Globus pallidus (tissue), 1 donor: ENCODE results near the gene SYCP3.
"Not testable (repeated sequence)": the region's sequence is repeated elsewhere in the genome, so short reads cannot be mapped to it uniquely, and the experiment has no call there.

Experiments used
- DNase-seq: peaks from one replicate; pipeline ENCODE4 v3.0.0-alpha.2; 2015; ENCODE audit warnings: low spot score

Gene SYCP3

DNA sequence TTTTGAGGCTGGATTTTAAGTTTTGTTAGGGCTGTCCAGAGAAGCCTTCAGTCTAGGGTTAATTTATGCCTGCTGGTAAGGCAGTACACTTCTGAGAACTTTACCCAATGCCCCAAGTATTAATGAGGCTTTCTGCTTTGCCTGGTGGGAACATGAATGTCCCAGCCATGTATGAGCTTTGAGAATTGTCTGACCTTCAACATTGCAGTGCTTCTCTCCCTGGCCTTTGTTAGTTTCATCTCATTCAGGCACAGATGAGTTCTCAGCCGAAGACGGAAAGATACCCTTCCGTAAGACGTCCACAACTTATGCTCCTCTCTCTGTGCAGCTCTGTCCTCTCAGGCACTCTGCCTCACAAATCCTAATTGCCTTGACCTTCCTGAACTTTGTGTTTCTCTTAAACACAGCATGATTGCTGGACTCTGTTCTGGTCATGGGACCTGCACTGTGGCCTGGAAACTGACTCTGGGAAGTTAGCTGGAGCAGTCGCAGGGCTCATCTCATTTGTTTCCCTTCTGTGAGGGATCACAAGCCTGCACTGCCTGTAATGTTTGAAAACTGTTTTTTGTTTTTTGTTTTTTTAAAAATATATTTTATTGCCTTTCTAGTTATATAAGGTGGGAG is 26.1 kb downstream of the SYCP3 start:
- peak; percentile 49 for DNase-seq

DNA sequence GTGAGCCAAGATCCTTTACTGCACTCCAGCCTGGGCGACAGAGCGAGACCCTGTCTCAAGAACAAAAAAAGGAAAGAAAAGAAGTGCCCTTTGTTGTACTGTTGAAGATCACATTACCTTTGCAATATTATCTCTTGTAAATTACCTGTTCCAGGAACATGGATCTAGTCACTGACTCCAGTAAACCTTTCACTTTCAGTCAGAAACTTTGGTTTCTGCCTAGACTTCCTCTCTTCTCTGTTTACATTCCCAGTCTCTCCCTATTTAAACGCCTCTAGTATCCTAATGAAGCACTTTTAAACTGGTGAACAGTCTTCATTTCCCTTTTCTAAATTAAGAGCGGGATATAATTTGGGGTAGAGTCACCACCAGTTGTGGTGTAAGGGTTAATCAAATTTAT is 29.0 kb downstream of the SYCP3 start:
- no peak for DNase-seq

- DNase-seq, result no peak
Measured at GRCh38 chr12:101707131-101707782, 32.0 kb downstream of the SYCP3 start.

GRCh38 chr12:101706403-101706802 is 32.9 kb downstream of the SYCP3 start:
- no peak for DNase-seq

- no peak for DNase-seq
Measured at GRCh38 chr12:101703487-101703886, 35.8 kb downstream of the SYCP3 start.

DNA sequence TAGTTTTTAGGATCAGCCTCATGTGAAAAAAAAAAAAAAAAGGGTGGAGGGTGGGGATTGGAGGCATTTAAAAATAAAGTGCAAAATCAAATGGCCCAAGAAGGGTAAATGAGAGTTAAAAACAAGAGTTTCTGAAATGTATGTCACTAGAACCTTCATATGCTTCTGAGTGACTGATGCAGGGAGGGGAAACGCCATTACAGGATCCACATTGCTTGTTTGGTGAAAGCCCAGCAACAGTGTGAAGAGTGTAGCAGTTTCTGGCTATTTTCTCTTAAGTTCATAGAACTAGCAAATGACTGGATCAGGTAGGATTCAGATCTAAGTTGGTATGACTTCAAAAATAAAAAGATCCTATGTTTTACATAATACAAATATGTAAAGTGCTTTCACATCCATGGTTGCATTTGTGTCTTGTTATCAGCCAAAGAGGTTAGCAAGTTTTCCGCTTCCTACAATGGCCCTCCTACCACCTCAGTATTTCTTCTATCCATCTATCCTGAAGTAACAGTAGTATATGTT is 38.9 kb downstream of the SYCP3 start:
- DNase-seq, result no peak

GRCh38 chr12:101698800-101699347 is 40.4 kb downstream of the SYCP3 start:
- DNase-seq, result no peak

GRCh38 chr12:101697930-101698799 is 41.1 kb downstream of the SYCP3 start:
- DNase-seq, result no peak

DNA sequence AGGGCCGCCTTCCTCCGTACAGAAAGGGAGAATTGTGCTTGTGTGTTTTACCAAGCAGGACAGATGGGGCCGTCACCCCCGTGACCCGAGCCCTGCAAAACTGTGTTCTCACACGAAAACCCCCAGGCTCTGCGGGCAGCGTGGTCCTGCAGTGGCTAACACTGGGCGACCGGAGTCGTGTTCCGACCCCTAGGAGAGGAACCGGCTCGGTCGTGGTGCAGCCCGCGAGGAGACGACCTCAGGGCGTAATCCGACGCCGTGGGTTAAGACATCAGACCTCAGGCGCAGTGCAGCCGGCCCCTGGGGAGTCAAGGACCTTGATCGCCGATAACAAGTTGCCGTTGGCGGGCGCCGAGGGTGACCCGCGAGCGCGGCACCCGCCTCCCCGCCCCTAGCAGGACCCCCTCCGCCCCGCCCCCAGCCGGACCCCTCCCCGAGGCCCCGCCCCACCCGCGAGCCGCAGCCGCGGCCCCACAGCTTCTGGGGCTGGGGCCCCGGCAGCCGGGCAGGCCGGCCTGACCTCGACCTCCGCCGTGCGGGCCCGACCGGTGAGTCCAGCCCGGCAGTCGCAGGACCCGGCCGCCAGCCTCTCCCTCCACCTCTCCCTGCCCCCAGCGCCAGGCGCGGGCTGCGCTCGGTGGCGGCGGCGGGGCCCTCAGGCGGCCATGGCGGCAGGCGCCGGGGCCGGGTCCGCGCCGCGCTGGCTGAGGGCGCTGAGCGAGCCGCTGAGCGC is 41.9 kb downstream of the SYCP3 start, which contains the start of gene CHPT1:
Gene CHPT1 (plus strand): TSS at position 444 of the 733 bp plus-strand sequence. CDS start 222 bp downstream, at position 666.
- DNase-seq, result no peak

DNA sequence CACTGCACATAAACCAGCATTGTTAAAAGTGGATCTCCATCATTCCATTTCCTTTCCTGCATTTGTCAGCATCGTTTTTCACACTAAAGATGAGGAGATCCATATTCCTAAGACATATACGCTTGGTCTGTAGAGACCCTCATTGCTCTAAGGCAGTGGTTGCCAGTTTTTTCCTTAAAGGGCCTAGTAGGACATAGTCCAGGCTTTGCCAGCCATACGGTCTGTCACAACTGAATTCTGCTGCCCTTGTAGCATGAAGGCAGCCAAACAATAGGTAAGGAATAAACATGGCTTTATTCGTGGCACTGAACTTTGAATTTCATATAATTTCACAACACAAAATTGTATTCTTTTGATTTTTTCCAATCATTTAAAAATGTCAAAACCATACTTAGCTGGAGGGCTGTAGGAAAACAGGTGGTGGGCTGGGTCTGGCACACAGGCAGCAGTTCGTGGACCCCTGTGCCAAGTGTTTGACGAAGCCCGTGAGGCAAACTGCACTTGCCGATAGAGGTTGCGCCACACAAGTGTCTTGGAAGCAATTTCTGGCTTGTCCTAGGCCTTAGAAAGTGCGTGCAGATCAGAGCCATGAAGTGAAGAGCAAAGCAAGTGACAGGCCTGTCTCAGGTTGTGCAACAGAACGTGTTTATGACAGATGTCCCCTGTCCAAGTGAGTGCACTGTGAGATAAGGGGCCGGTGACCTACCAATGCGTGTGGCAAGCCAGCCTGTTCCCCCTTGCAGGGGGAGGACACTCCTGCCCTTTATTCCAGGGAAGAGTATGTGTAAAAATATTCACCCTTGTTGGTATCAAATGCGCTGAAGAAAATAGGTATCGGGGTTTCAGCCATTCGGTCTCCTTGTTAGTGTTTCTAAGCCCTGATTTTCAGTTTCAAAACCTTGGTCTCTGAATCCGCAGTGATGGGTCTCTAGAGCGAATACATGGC is 42.7 kb downstream of the SYCP3 start:
- no peak for DNase-seq

DNA sequence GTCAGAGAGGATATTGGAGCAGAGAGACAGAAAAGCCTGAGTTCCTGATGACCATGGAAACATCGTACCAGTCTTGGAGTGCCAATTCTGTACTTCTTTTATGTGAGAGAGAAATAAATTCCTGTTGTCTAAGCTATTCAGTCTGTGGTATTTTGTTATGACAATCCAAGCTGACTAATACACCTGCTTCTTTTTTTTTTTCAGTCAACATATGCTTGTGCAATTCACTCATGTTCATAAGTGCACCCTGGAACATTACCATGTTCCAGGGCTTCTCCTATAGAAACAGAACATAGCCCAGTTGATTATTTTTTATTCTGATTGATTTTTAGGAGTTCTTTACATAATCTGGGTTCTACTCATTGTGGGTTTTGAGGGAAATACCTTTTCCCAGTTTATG is 43.6 kb downstream of the SYCP3 start:
- DNase-seq, result no peak

GRCh38 chr12:101694986-101695385 is 44.3 kb downstream of the SYCP3 start:
- DNase-seq, result no peak

- no peak for DNase-seq
Measured at GRCh38 chr12:101694297-101694848, 44.9 kb downstream of the SYCP3 start.

DNA sequence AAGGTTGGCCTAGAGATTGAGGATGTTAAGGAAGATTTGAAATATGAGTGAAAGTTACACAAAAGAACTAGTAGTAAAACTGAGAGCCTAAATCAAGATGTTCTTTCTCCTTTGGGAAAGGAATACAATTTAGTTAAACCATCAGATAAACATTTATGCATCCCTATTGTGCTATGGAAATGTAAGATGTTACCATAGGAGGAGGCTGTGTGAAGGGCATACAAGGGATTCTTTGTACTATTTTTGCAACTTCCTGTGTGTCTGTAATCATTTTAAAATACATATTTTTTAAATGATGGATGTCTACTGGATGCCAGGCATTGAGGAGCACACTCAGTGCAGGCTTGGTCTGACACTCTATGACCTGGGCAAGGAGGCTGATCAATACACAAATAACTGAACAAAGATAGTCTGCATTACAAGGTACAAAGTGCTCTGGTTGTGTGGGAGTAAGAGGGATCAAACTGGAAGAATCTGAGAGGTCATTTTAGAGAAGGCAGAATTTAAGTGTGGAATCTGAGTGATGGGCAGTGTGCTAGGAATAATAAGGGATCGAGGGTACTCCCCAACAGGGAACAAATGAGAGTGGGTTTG is 47.7 kb downstream of the SYCP3 start:
- no peak for DNase-seq

- DNase-seq, result no peak
Measured at GRCh38 chr12:101690544-101691098, 48.6 kb downstream of the SYCP3 start.

- no peak for DNase-seq
Measured at GRCh38 chr12:101686176-101686575, 53.1 kb downstream of the SYCP3 start.

DNA sequence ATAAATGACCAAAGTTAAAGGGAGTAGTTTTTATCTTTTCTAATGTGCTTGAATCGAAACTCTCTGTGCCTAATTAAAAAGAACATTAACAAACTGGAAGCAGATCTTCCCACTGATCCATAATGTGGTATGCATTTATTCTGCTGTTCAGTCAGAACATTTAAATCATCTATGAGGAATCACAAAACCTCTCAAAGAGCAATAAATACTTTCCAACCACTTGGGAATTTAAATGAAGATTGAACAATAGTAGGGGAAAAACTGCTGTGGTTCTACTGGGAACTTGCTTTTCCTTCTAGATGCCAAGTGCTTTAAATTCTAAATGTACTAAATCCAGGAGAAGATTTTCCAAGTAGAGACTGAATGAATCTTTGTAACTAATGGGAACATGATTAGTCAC is 54.2 kb downstream of the SYCP3 start:
- no peak for DNase-seq

GRCh38 chr12:101681627-101682026 is 57.6 kb downstream of the SYCP3 start:
- DNase-seq, result not testable (repeated sequence)

GRCh38 chr12:101680647-101681046 is 58.6 kb downstream of the SYCP3 start:
- DNase-seq, result no peak
